COLO668 (cell line): ENCODE data around the gene METRN.

Source experiments
- DNase-seq: peaks from one replicate; lab custom pipeline; 2025; ENCODE audit not compliant: unreplicated experiment; lab: John Stamatoyannopoulos, UW

Gene METRN

DNA sequence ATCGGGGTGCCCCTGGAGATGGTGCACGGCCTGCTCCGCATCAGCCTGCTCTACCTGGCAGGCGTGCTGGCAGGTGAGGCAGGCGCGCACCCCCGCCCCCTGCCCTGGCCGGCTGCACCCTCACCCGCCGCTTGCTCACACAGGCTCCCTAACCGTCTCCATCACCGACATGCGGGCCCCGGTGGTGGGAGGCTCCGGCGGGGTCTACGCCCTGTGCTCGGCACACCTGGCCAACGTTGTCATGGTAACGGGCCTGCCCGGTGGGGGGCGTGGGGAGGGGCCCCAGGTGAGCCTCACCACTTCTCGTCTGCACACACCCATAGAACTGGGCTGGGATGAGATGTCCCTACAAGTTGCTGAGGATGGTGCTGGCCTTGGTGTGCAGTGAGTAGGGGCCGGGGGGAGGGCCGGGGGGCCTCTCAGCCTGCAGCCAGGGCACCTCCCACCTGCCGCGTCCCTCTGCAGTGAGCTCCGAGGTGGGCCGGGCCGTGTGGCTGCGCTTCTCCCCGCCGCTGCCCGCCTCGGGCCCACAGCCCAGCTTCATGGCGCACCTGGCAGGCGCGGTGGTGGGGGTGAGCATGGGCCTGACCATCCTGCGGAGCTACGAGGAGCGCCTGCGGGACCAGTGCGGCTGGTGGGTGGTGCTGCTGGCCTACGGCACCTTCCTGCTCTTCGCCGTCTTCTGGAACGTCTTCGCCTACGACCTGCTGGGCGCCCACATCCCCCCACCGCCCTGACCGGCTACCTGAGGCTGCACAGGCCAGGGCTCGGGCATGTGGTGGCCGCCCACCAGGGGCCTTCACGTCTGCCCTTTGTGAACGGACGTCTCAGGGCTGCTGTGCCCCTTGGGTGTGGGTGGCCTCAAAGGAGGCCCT, 37.4 kb upstream of the METRN start:
- DNase-seq, result peak; percentile 72

DNA sequence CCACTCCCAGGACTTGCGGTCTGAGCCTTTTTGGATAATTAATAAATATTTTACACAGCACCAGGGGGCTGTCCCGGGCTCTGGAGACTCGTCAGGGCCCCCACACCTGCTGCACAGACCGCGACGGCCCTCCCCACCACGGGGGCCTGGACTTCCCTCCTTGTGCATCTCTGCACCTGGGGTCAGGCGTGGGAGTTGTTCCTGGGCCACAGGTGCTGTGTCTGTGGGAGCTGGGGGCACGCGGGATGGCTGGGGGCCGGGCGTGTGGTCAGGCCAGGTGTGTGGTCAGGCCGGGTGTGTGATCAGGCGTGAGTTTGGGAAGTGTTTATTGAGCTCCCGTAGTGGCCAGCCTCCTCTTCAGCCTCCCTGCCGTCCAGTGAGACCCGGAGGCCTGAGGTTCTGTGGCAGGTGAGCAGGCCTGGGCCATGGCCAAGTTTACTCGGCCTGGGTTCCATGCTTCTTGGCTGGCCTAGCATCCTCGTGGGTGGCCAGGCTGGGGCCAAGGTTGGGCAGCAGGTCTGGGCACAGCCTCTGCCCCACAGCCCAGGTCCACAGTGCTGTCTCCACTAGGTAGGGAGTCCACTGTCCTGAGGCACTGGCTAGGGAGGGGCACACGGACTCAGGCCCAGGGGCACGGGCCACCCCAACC, 36.6 kb upstream of the METRN start:
- DNase-seq, result peak; percentile 16

GRCh38 chr16:678858-679813, 35.8 kb upstream of the METRN start:
- DNase-seq, result peak; percentile 82

DNA sequence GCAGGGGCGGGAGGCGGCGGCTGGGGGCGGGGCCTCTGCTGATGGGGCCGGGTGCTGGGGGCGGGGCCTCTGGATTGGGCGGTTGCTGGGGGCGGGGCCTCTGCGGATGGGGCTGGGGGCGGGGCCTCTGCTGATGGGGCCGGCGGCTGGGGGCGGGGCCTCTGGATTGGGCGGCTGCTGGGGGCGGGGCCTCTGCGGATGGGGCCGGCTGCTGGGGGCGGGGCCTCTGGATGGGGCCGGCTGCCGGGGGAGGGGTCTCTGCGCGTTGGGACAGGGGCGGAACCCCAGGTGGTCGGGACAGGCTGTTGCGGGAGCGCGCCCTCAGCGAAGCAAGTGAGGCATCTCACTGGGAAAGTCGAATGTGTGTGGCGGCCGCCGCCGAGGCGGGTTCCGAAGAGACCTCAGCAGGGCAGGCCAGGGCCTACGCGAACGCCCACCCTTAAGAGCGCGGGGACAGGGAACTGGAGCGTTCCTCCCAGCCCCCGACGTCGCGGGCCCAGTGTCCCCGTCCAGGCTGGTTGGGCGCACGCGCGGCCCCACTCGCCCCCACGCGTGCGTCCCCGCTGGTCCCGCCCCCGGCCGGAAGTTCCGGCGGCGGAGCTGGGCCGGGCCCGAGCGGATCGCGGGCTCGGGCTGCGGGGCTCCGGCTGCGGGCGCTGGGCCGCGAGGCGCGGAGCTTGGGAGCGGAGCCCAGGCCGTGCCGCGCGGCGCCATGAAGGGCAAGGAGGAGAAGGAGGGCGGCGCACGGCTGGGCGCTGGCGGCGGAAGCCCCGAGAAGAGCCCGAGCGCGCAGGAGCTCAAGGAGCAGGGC, 34.9 kb upstream of the METRN start, which contains the start of gene STUB1:
Gene STUB1, plus strand, starts transcription at position 597 of the 811 bp plus-strand sequence. Its CDS starts 116 bp downstream, at position 713.
- peak; percentile 89 for DNase-seq

- no peak for DNase-seq
These were observed 34.3 kb upstream of the METRN start for GRCh38 chr16:680625-680945.

GRCh38 chr16:680967-681745, 33.8 kb upstream of the METRN start:
- peak; percentile 66 for DNase-seq

DNA sequence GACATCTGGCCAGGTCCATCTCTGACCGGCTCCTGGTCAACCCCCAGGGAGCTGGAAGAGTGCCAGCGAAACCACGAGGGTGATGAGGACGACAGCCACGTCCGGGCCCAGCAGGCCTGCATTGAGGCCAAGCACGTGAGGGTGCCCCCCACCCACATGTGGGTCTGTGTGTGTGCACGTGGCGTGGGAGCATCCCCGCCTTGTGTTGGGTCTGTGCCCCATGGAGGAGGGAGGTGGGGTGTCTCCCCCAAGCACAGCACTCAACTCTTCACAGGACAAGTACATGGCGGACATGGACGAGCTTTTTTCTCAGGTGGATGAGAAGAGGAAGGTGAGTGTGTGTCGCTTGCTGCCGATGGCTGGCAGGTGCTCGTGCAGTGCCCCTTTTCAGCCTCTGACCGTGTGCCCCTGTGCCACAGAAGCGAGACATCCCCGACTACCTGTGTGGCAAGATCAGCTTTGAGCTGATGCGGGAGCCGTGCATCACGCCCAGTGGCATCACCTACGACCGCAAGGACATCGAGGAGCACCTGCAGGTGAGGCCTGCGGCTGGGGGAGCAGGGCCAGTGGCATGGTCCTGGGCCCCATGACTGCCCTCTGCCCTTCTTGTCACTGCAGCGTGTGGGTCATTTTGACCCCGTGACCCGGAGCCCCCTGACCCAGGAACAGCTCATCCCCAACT, 33.0 kb upstream of the METRN start:
- peak; percentile 50 for DNase-seq

- no peak for DNase-seq
These were observed 32.2 kb upstream of the METRN start for GRCh38 chr16:682493-683395.

DNA sequence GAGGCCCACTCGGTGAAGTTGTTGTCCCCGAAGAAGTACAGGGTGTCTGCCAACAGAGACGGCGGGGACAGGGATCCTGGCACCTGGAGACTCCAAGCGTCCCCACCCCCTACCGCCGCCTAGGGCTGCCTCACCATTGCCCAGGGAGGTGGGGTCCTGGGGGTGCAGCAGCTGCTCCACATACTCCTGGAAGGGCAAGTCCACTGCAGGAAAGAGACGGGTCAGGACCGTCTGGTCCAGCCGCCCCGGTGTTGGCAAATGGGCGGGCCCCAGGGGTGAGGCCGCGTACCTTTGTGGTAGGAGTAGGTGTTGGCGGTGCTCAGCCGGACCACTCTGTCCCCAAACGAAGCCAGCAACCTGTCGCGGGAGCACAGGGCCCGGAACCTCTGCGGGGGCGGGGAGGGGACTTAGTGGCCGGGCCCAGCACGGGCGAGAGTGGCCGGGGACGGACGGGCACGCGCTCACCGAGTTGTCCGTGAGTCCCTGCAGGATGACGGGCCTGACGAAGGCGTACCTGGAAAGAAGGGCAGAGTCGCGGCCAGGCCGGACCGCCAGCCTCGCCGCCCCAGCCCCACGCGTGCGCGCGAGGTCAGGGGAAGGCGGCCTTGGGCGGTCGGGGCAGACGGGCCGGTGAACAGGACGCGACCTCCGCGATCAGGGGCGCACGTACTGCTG, 31.4 kb upstream of the METRN start:
- peak; percentile 48 for DNase-seq

DNA sequence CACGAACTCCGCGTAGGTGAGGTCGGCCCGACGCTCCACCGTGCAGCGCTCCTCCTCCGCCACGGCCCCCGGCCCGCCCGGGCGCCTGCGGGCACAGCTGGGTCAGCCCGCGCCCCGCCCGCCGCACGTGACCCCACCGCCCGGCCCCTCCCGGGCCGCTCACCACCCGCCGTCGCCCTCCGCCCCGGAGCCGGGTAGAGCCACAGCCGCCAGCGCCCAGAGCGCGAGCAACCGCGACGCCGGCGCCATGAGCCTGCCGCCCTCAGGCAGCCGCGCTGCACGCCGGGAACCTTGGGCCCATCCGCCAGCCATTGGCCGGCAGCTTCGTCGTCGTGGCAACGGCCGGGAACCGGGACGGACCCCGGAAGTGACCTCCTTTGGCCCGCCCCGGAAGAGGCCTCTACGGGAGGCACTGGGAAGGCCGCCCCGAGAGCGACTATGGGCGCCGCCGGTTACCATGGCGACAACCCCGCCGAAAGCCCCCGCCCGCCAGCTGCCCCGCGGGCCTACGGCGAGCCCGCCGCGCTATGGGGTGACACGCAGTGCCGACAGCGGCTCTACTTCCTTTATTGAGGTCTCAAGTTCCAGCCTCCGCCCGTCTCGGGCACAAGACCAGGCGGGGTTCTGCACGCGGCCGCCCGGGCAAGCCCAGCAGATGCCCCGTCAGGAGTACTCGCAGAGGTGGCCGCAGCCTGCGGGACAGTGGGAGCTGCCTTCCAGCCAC, 30.7 kb upstream of the METRN start, which contains the start of gene JMJD8:
Gene JMJD8, minus strand, starts transcription at position 264 of the 724 bp plus-strand sequence. Its CDS starts 15 bp downstream, at position 249.
- peak; percentile 99 for DNase-seq

GRCh38 chr16:684961-685696, 29.8 kb upstream of the METRN start:
- peak; percentile 95 for DNase-seq

GRCh38 chr16:685967-686366, 29.0 kb upstream of the METRN start:
- DNase-seq, result peak; percentile 86

GRCh38 chr16:686459-687260, 28.3 kb upstream of the METRN start:
- DNase-seq, result no peak

GRCh38 chr16:687499-687898, 27.4 kb upstream of the METRN start:
- DNase-seq, result no peak

DNA sequence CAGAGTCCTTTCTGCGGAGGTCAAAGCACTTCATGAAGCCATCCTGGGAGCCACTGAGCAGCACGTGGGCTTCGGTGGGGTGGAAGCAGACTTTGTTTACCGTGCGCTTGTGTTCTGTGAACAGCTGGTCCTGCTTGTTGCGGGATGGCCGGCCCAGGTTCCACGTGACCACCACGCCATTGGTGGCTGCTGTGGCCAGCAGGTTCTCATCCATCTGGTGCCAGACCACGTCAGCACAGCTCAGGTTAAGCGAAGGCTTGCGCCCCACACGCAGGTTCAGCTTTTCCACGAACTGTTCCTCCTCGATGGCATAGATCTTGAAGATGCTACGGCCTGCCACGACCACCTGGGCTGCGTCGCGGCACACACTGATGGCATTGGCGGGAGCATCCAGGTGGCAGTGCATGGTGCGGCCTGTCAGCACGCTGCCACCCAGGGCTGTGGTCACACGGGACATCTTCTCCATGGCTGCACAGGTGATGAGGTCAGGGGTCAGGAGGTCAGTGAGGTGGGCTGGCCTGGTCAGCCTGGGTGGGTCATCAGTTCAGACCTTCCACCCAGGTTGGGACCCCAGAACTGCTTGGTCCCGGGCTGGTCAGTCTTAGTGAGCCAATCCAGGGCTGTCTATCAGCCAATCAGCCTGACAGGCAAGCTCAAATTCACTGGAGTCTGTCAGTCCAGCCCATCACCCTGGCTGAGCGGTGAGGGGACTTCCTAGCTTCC, 25.6 kb upstream of the METRN start:
- DNase-seq, result no peak
